Stimulated activated CD8-positive, alpha-beta memory T cell treated with anti-CD3 and anti-CD28 coated beads, Interleukin-7, amount 100 ng/mL, for 24 hours (primary cell): ENCODE data around the gene ENTPD3.

Source experiments
- DNase-seq: peaks from one replicate; pipeline ENCODE4 v3.0.0-alpha.2; 2020; ENCODE audit warnings: low read depth

ENTPD3 gene

GRCh38 chr3:40387001-40387894 lies at the start of gene ENTPD3:
ENTPD3 (plus strand) TSS chr3:40387184; CDS start chr3:40388058, 874 bp downstream.
- no peak for DNase-seq

GRCh38 chr3:40339871-40340270 lies 47.1 kb upstream of the ENTPD3 start:
- DNase-seq, result no peak

GRCh38 chr3:40340541-40341170 lies 46.3 kb upstream of the ENTPD3 start:
- DNase-seq, result no peak

- DNase-seq, result no peak
Measured at GRCh38 chr3:40341671-40342070, 45.3 kb upstream of the ENTPD3 start.

- DNase-seq, result no peak
Measured at GRCh38 chr3:40350529-40350928, 36.5 kb upstream of the ENTPD3 start.

- no peak for DNase-seq
Measured at GRCh38 chr3:40355410-40355809, 31.6 kb upstream of the ENTPD3 start.

- no peak for DNase-seq
Measured at GRCh38 chr3:40358454-40358853, 28.5 kb upstream of the ENTPD3 start.

- no peak for DNase-seq
Measured at GRCh38 chr3:40363674-40364073, 23.3 kb upstream of the ENTPD3 start.

- DNase-seq, result no peak
Measured at GRCh38 chr3:40366203-40367162, 20.5 kb upstream of the ENTPD3 start.

GRCh38 chr3:40369716-40370115 lies 17.3 kb upstream of the ENTPD3 start:
- no peak for DNase-seq

GRCh38 chr3:40377822-40378221 lies 9.2 kb upstream of the ENTPD3 start:
- no peak for DNase-seq

- DNase-seq, result no peak
Measured at GRCh38 chr3:40379674-40380306, 7.2 kb upstream of the ENTPD3 start.

- DNase-seq, result no peak
Measured at GRCh38 chr3:40381904-40382616, 4.9 kb upstream of the ENTPD3 start.

- DNase-seq, result no peak
Measured at GRCh38 chr3:40382617-40382979, 4.4 kb upstream of the ENTPD3 start.

- DNase-seq, result no peak
Measured at GRCh38 chr3:40386213-40386612, 771 bp upstream of the ENTPD3 start.

- DNase-seq, result no peak
Measured at GRCh38 chr3:40387895-40388254, 891 bp downstream of the ENTPD3 start.

- no peak for DNase-seq
Measured at GRCh38 chr3:40396406-40396805, 9.4 kb downstream of the ENTPD3 start.

GRCh38 chr3:40397129-40397528 lies 10.1 kb downstream of the ENTPD3 start:
- no peak for DNase-seq

- no peak for DNase-seq
Measured at GRCh38 chr3:40397912-40398311, 10.9 kb downstream of the ENTPD3 start.

GRCh38 chr3:40398346-40398745 lies 11.4 kb downstream of the ENTPD3 start:
- no peak for DNase-seq

- no peak for DNase-seq
Measured at GRCh38 chr3:40404591-40405198, 17.7 kb downstream of the ENTPD3 start.
